Esophagus (tissue), 2 donors: ENCODE data around the gene RDH16. TPM values are rescaled to one million over a fixed set of nuclear protein-coding genes. Genes with fewer than 3 reads are reported as not detected.
A peak's percentile ranks its signal among the peaks of the same experiment; 100 is the strongest.

Source experiments
- H3K27ac ChIP-seq, 2 donors: one replicate each; pipeline ENCODE4 v1.5.1; 2013; ENCODE audit warnings: low read depth in 2 of 2, mild to moderate bottlenecking in 2 of 2, inconsistent platforms in 1 of 2, low read length in 1 of 2, moderate library complexity in 1 of 2
- H3K27me3 ChIP-seq, 2 donors: one replicate each; pipeline ENCODE4 v1.6.1; 2013; ENCODE audit warnings: low read length in 2 of 2, control low read depth in 1 of 2, mild to moderate bottlenecking in 1 of 2; ENCODE audit not compliant: insufficient read depth in 2 of 2, control insufficient read depth in 1 of 2
- H3K36me3 ChIP-seq, 2 donors: one replicate each; pipeline ENCODE4 v1.6.1; 2013; ENCODE audit warnings: low read length in 1 of 2; ENCODE audit not compliant: control insufficient read depth in 2 of 2, insufficient read depth in 2 of 2
- H3K4me1 ChIP-seq, 2 donors: one replicate each; pipeline ENCODE4 v1.6.1; 2013; ENCODE audit warnings: low read length in 1 of 2; ENCODE audit not compliant: control insufficient read depth in 2 of 2, insufficient read depth in 2 of 2
- H3K4me3 ChIP-seq, 2 donors: one replicate each; pipeline ENCODE4 v1.5.1; 2013; ENCODE audit warnings: low read length in 2 of 2, mild to moderate bottlenecking in 2 of 2, low read depth in 1 of 2, moderate library complexity in 1 of 2
- H3K9me3 ChIP-seq, 2 donors: one replicate each; pipeline ENCODE4 v1.6.1; 2013; ENCODE audit warnings: mild to moderate bottlenecking in 2 of 2, low read depth in 1 of 2, low read length in 1 of 2, moderate library complexity in 1 of 2; ENCODE audit not compliant: control insufficient read depth in 2 of 2, insufficient read depth in 1 of 2
- WGBS, 2 donors: extraction: QIAGEN DNeasy Blood & Tissue Kit; methylation state at CpG; one replicate each; pipeline ENCODE4 v1.1.7; 2013; 5-methylcytosine and 5-hydroxymethylcytosine counted together
- polyA plus RNA-seq, 2 donors: library from polyadenylated mRNA; stranded (reverse); fragments of 200-250 nt; gene quantifications; one replicate each; pipeline ENCODE4 v1.2.3, GENCODE V29; 2013
- donor health status: healthy with polysubstance abuse.
- donor health status: Bipolar disorder and iron deficiency.

The RDH16 gene
- polyA plus RNA-seq, result under 1 TPM; 0.62 to 0.69 TPM

GRCh38 chr12:56957229-56958052 lies at the start of gene RDH16:
TSS of gene RDH16 (minus strand) at chr12:56957608. CDS start at chr12:56957462, 146 bp downstream.
- peaks cover 4 to 7% of the 10 kb centered on the region in 2 donors for H3K9me3 ChIP-seq
- peaks cover 0 to 8% of the 10 kb centered on the region in 2 donors for H3K4me1 ChIP-seq
- no peak within 1 kb of the TSS for H3K4me3 ChIP-seq
- no peaks in the 10 kb centered on the region for H3K27me3 ChIP-seq
- peak within 1 kb of the TSS in 1 of 2 donors; percentile 62 for H3K27ac ChIP-seq
- WGBS, 2 donors, result 54 to 61% methylated on average over 10 of the region's 10 CpGs
- no peaks in the 10 kb centered on the region for H3K36me3 ChIP-seq

GRCh38 chr12:57006809-57007475 lies 49.5 kb upstream of the RDH16 start:
- H3K4me1 ChIP-seq, result peaks cover 0 to 5% of the 10 kb centered on the region in 2 donors
- peak overlapping the region in 1 of 2 donors; percentile 45 for H3K27ac ChIP-seq
- no peaks in the 10 kb centered on the region for H3K9me3 ChIP-seq
- H3K27me3 ChIP-seq, result no peaks in the 10 kb centered on the region
- H3K36me3 ChIP-seq, result peaks cover 16 to 22% of the 10 kb centered on the region in 2 donors
- peak overlapping the region; percentile 43 to 70 for H3K4me3 ChIP-seq
- 54 to 55% methylated on average over 10 of the region's 10 CpGs for WGBS, 2 donors

- Histone ChIP-seq H3K27me3 (no peaks in the 10 kb centered on the region), H3K9me3 (no peaks in the 10 kb centered on the region), H3K4me1 (peaks cover 0 to 5% of the 10 kb centered on the region in 2 donors), H3K27ac (peak within 1 kb of the TSS; percentile 74 to 76), H3K36me3 (peaks cover 16 to 22% of the 10 kb centered on the region in 2 donors), H3K4me3 (peak within 1 kb of the TSS; percentile 70 to 84)
- WGBS, 2 donors, result 0% methylated on average over 53 to 94 of the region's 94 CpGs
These were observed 48.8 kb upstream of the RDH16 start, which contains the start of gene ZBTB39 for GRCh38 chr12:57005980-57006808. TSS of gene ZBTB39 (minus strand) at chr12:57006546. CDS start at chr12:57004917, 1,629 bp downstream.

GRCh38 chr12:57004651-57005050 lies 47.2 kb upstream of the RDH16 start:
- no peak overlapping the region for H3K4me3 ChIP-seq
- peaks cover 0 to 5% of the 10 kb centered on the region in 2 donors for H3K4me1 ChIP-seq
- H3K9me3 ChIP-seq, result no peaks in the 10 kb centered on the region
- H3K27ac ChIP-seq, result no peak overlapping the region
- peaks cover 16 to 22% of the 10 kb centered on the region in 2 donors for H3K36me3 ChIP-seq
- 82 to 84% methylated on average over 6 of the region's 6 CpGs for WGBS, 2 donors
- H3K27me3 ChIP-seq, result no peaks in the 10 kb centered on the region

- H3K27ac ChIP-seq, result no peak overlapping the region
These were observed 46.0 kb upstream of the RDH16 start for GRCh38 chr12:57003395-57003794.

GRCh38 chr12:57001448-57001906 lies 44.1 kb upstream of the RDH16 start:
- Histone ChIP-seq H3K27me3 (no peaks in the 10 kb centered on the region), H3K36me3 (peaks cover 16 to 24% of the 10 kb centered on the region in 2 donors), H3K27ac (peak overlapping the region in 1 of 2 donors; percentile 15), H3K4me1 (no peaks in the 10 kb centered on the region), H3K4me3 (no peak overlapping the region), H3K9me3 (no peaks in the 10 kb centered on the region)
- 27 to 35% methylated on average over 13 of the region's 13 CpGs for WGBS, 2 donors

More at GRCh38 chr12:57003395-57003794, 46.0 kb upstream of the RDH16 start:
- Histone ChIP-seq H3K36me3 (peaks cover 16 to 22% of the 10 kb centered on the region in 2 donors), H3K27me3 (no peaks in the 10 kb centered on the region), H3K9me3 (no peaks in the 10 kb centered on the region), H3K4me3 (no peak overlapping the region), H3K4me1 (peaks cover 0 to 5% of the 10 kb centered on the region in 2 donors)
- WGBS, 2 donors, result 92 to 94% methylated on average over 13 of the region's 13 CpGs

GRCh38 chr12:57000393-57000792 lies 43.0 kb upstream of the RDH16 start:
- H3K36me3 ChIP-seq, result peaks cover 16 to 28% of the 10 kb centered on the region in 2 donors
- no peak overlapping the region for H3K4me3 ChIP-seq
- H3K4me1 ChIP-seq, result no peaks in the 10 kb centered on the region
- no peaks in the 10 kb centered on the region for H3K9me3 ChIP-seq
- WGBS, 2 donors, result 64 to 77% methylated on average over 1 of the region's 1 CpG
- H3K27ac ChIP-seq, result no peak overlapping the region
- no peaks in the 10 kb centered on the region for H3K27me3 ChIP-seq

GRCh38 chr12:56999456-56999855 lies 42.0 kb upstream of the RDH16 start:
- no peaks in the 10 kb centered on the region for H3K9me3 ChIP-seq
- 65 to 71% methylated on average over 4 of the region's 4 CpGs for WGBS, 2 donors
- H3K36me3 ChIP-seq, result peaks cover 16 to 26% of the 10 kb centered on the region in 2 donors
- H3K4me1 ChIP-seq, result no peaks in the 10 kb centered on the region
- no peaks in the 10 kb centered on the region for H3K27me3 ChIP-seq
- no peak overlapping the region for H3K4me3 ChIP-seq
- H3K27ac ChIP-seq, result no peak overlapping the region

- Histone ChIP-seq H3K4me3 (no peak overlapping the region), H3K9me3 (no peaks in the 10 kb centered on the region), H3K27ac (no peak overlapping the region), H3K36me3 (peaks cover 15 to 21% of the 10 kb centered on the region in 2 donors), H3K4me1 (no peaks in the 10 kb centered on the region), H3K27me3 (no peaks in the 10 kb centered on the region)
- 56 to 60% methylated on average over 4 of the region's 4 CpGs for WGBS, 2 donors
These were observed 41.6 kb upstream of the RDH16 start for GRCh38 chr12:56998981-56999380.
